ENCODE results near the gene KAT8. TPM values are rescaled to one million over a fixed set of nuclear protein-coding genes. Genes with fewer than 3 reads are reported as not detected.
A peak's percentile ranks its signal among the peaks of the same experiment; 100 is the strongest.

The KAT8 gene
- total and polyA plus RNA-seq, 9 of the 15 experiments (the other 6 are each of a cell fraction or from before 2014, with no cell fraction given): 10.0 to 98.5 (median 76.4) TPM

- peak; percentile 80; the same call in 1 of the 2 replicates for TF ChIP-seq ARID4B (CRISPR knock-in tag; IDR thresholded peaks at IDR 0.05)
- 0 out of 2 replicates have a peak, but pooled peaks have one; percentile 7 for TF ChIP-seq CHD2 (IDR thresholded peaks at IDR 0.05; ENCODE audit: low read depth, low read length)
- TF ChIP-seq RNF2 (IDR thresholded peaks at IDR 0.05): 0 out of 2 replicates have a peak, but pooled peaks have one; percentile 52
- peak; percentile 100 for TF ChIP-seq HNRNPL (IDR thresholded peaks at IDR 0.05; ENCODE audit: low read depth, low read length)
- 0 out of 4 replicates have a peak, but pooled peaks of 1 of the 2 experiments have one; percentile 35 for TF ChIP-seq UBTF (IDR thresholded peaks at IDR 0.05; ENCODE audit: borderline replicate concordance in 1 of 2, low read depth in 2 of 2, low read length in 2 of 2)
- peak; percentile 80 for TF ChIP-seq POLR2G (IDR thresholded peaks at IDR 0.05; ENCODE audit: low read depth, low read length)
- TF ChIP-seq THRB (CRISPR knock-in tag; conservative IDR thresholded peaks at IDR 0.05): no peak
- no peak for TF ChIP-seq NR2C2 (CRISPR knock-in tag; IDR thresholded peaks at IDR 0.05)
- peak; percentile 37 for TF ChIP-seq NR2C2 (tag; IDR thresholded peaks at IDR 0.05)
- peak; percentile 70; the same call in 1 of the 2 replicates for TF ChIP-seq DEAF1 (CRISPR knock-in tag; IDR thresholded peaks at IDR 0.05)
- TF ChIP-seq ZNF764 (CRISPR knock-in tag; IDR thresholded peaks at IDR 0.05; ENCODE audit: low read depth): no peak
- peak; percentile 74 for TF ChIP-seq FIP1L1 (IDR thresholded peaks at IDR 0.05; ENCODE audit: low read depth, low read length, poor library complexity, severe bottlenecking)
- TF ChIP-seq VEZF1 (CRISPR knock-in tag; IDR thresholded peaks at IDR 0.05): peak; percentile 94
Measured at GRCh38 chr16:31142109-31143010, 24.9 kb downstream of the KAT8 start (continued).
